ENCODE results near the gene TTC13. TPM values are rescaled to one million over a fixed set of nuclear protein-coding genes. Genes with fewer than 3 reads are reported as not detected.
A peak's percentile ranks its signal among the peaks of the same experiment; 100 is the strongest.

TTC13 gene
- polyA plus RNA-seq, 3 donors, result 9.2 to 24.4 (median 10.8) TPM

- peaks cover 46 to 95% of the 10 kb centered on the region in 2 donors for H3K36me3 ChIP-seq (replicated peaks in 1 of 2; ENCODE audit: control insufficient read depth in 1 of 2, insufficient read depth in 2 of 2, low read length in 2 of 2)
- H3K4me2 ChIP-seq (replicated peaks; ENCODE audit: extremely low read depth, low read length, poor library complexity, severe bottlenecking), result no peak overlapping the region
- no peaks in the 10 kb centered on the region for H3K79me2 ChIP-seq (ENCODE audit: insufficient read depth, low read length)
- intact Hi-C loops (cut with micrococcal nuclease), result no loop called here
- no peaks in the 10 kb centered on the region for H3K9me3 ChIP-seq (replicated peaks in 1 of 2; ENCODE audit: control insufficient read depth in 1 of 2, insufficient read depth in 1 of 2, low read length in 2 of 2)
- H3K4me1 ChIP-seq (ENCODE audit: control insufficient read depth in 1 of 2, insufficient read depth in 2 of 2, low read length in 2 of 2), result no peaks in the 10 kb centered on the region
- no peaks in the 10 kb centered on the region for H3K27me3 ChIP-seq (ENCODE audit: control insufficient read depth in 2 of 2, insufficient read depth in 2 of 2, low read length in 2 of 2)
- Mint-ChIP-seq H3K36me3 (peaks cover 64 to 69% of the 10 kb centered on the region in 2 donors), H3K4me1 (no peaks in the 10 kb centered on the region), H3K27me3 (ENCODE audit: low read depth in 3 of 3) (no peaks in the 10 kb centered on the region), H3K27ac (peak overlapping the region in 2 of 7 donors; percentile 14 to 15), H3K9me3 (no peaks in the 10 kb centered on the region), H3K4me3 (no peak overlapping the region)
- no peak overlapping the region for H2AFZ ChIP-seq (ENCODE audit: insufficient read depth, low read depth, low read length, poor library complexity, severe bottlenecking)
- TF ChIP-seq CTCF (IDR thresholded peaks at IDR 0.05), result no peak
- H3K27ac ChIP-seq (ENCODE audit: low read depth in 1 of 2, low read length in 2 of 2), result no peak overlapping the region
- no peak overlapping the region for H3K4me3 ChIP-seq (replicated peaks in 1 of 3; ENCODE audit: low read depth in 2 of 3, low read length in 3 of 3)
- no peak for DNase-seq
- 89% methylated on average over 1 of the region's 2 CpGs for WGBS (ENCODE audit: insufficient coverage)
- H4K20me1 ChIP-seq (ENCODE audit: insufficient read depth, low read length), result no peaks in the 10 kb centered on the region
- H3K9ac ChIP-seq (ENCODE audit: insufficient read depth, low read length, poor library complexity, severe bottlenecking), result no peak overlapping the region
Measured at GRCh38 chr1:230938924-230939368, 39.7 kb downstream of the TTC13 start.

GRCh38 chr1:230937371-230937770 is 41.3 kb downstream of the TTC13 start:
- no peak for DNase-seq
- H3K36me3 ChIP-seq (replicated peaks in 1 of 2; ENCODE audit: control insufficient read depth in 1 of 2, insufficient read depth in 2 of 2, low read length in 2 of 2), result peaks cover 45 to 96% of the 10 kb centered on the region in 2 donors
- H2AFZ ChIP-seq (ENCODE audit: insufficient read depth, low read depth, low read length, poor library complexity, severe bottlenecking), result no peak overlapping the region
- Mint-ChIP-seq H3K36me3 (peaks cover 72 to 75% of the 10 kb centered on the region in 2 donors), H3K9me3 (no peaks in the 10 kb centered on the region), H3K27ac (no peak overlapping the region), H3K4me1 (no peaks in the 10 kb centered on the region), H3K27me3 (ENCODE audit: low read depth in 3 of 3) (no peaks in the 10 kb centered on the region), H3K4me3 (no peak overlapping the region)
- no peak overlapping the region for H3K4me2 ChIP-seq (replicated peaks; ENCODE audit: extremely low read depth, low read length, poor library complexity, severe bottlenecking)
- no peak overlapping the region for H3K27ac ChIP-seq (ENCODE audit: low read depth in 1 of 2, low read length in 2 of 2)
- no peaks in the 10 kb centered on the region for H4K20me1 ChIP-seq (ENCODE audit: insufficient read depth, low read length)
- no peaks in the 10 kb centered on the region for H3K9me3 ChIP-seq (replicated peaks in 1 of 2; ENCODE audit: control insufficient read depth in 1 of 2, insufficient read depth in 1 of 2, low read length in 2 of 2)
- intact Hi-C loops (cut with micrococcal nuclease), result no loop called here
- 100% methylated on average over 1 of the region's 2 CpGs for WGBS (ENCODE audit: insufficient coverage)
- no peaks in the 10 kb centered on the region for H3K79me2 ChIP-seq (ENCODE audit: insufficient read depth, low read length)
- H3K4me3 ChIP-seq (replicated peaks in 1 of 3; ENCODE audit: low read depth in 2 of 3, low read length in 3 of 3), result no peak overlapping the region
- H3K27me3 ChIP-seq (ENCODE audit: control insufficient read depth in 2 of 2, insufficient read depth in 2 of 2, low read length in 2 of 2), result no peaks in the 10 kb centered on the region
- no peaks in the 10 kb centered on the region for H3K4me1 ChIP-seq (ENCODE audit: control insufficient read depth in 1 of 2, insufficient read depth in 2 of 2, low read length in 2 of 2)
- no peak overlapping the region for H3K9ac ChIP-seq (ENCODE audit: insufficient read depth, low read length, poor library complexity, severe bottlenecking)
- no peak for TF ChIP-seq CTCF (IDR thresholded peaks at IDR 0.05)

Data from CD14-positive monocyte (primary cell).